NT2/D1 (cell line): ENCODE results near the gene ZNF784.

ENCODE experiments used
- SUZ12 ChIP-seq: IDR thresholded peaks from 2 replicates; pipeline ENCODE4 v1.6.1; 2011; ENCODE audit not compliant: insufficient read length, insufficient read depth; ENCODE audit errors: extremely low read depth
- YY1 ChIP-seq: IDR thresholded peaks from 2 replicates; pipeline ENCODE4 v1.6.1; 2011; ENCODE audit not compliant: insufficient read length, insufficient read depth
- ZNF274 ChIP-seq: IDR thresholded peaks from 2 replicates; pipeline ENCODE4 v1.6.1; 2011; ENCODE audit warnings: mild to moderate bottlenecking, low read depth, low read length

GRCh38 chr19:55590617-55591016 is 33.7 kb downstream of the ZNF784 start:
- TF ChIP-seq ZNF274 (no peak), SUZ12 (no peak), YY1 (no peak)
